ENCODE data around the gene HNRNPA0. TPM values are rescaled to one million over a fixed set of nuclear protein-coding genes. Genes with fewer than 3 reads are reported as not detected.

The HNRNPA0 gene
- total and polyA plus RNA-seq, 12 donors: 8.9 to 45.5 (median 18.0) TPM

GRCh38 chr5:137741718-137742117 lies 12.4 kb downstream of the HNRNPA0 start:
- Histone ChIP-seq H3K4me1 (replicated peaks in 1 of 2) (peaks cover 0 to 11% of the 10 kb centered on the region in 2 donors), H3K27ac (no peak overlapping the region)

GRCh38 chr5:137739737-137740136 lies 14.4 kb downstream of the HNRNPA0 start:
- peaks cover 0 to 30% of the 10 kb centered on the region in 2 donors for H3K4me1 ChIP-seq (replicated peaks in 1 of 2)
- no peaks in the 10 kb centered on the region for H3K27me3 ChIP-seq
- TF ChIP-seq, protein P1, sequence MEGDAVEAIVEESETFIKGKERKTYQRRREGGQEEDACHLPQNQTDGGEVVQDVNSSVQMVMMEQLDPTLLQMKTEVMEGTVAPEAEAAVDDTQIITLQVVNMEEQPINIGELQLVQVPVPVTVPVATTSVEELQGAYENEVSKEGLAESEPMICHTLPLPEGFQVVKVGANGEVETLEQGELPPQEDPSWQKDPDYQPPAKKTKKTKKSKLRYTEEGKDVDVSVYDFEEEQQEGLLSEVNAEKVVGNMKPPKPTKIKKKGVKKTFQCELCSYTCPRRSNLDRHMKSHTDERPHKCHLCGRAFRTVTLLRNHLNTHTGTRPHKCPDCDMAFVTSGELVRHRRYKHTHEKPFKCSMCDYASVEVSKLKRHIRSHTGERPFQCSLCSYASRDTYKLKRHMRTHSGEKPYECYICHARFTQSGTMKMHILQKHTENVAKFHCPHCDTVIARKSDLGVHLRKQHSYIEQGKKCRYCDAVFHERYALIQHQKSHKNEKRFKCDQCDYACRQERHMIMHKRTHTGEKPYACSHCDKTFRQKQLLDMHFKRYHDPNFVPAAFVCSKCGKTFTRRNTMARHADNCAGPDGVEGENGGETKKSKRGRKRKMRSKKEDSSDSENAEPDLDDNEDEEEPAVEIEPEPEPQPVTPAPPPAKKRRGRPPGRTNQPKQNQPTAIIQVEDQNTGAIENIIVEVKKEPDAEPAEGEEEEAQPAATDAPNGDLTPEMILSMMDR (IDR thresholded peaks at IDR 0.05): no peak
- no peak for TF ChIP-seq POLR2A (IDR thresholded peaks at IDR 0.05)
- H3K4me3 ChIP-seq: no peak overlapping the region
- no peaks in the 10 kb centered on the region for H3K36me3 ChIP-seq (replicated peaks in 1 of 2)
- intact Hi-C loops (cut with DNase I): loop anchor here (5.0 kb wide), 2 partner anchors 77 to 112 kb away; no protein-coding TSS in a partner anchor
- DNase-seq: no peak
- H3K27ac ChIP-seq: no peak overlapping the region
- 82 to 89% (median 86%) methylated on average over 4 of the region's 4 CpGs for WGBS, 4 donors
- H3K9me3 ChIP-seq (replicated peaks in 1 of 3): peaks cover 0 to 4% (median 0%) of the 10 kb centered on the region in 3 donors

More at GRCh38 chr5:137741718-137742117, 12.4 kb downstream of the HNRNPA0 start:
- peaks cover 0 to 4% (median 0%) of the 10 kb centered on the region in 3 donors for H3K9me3 ChIP-seq (replicated peaks in 1 of 3)
- H3K4me3 ChIP-seq: no peak overlapping the region
- no peak for DNase-seq
- TF ChIP-seq, protein P1 (IDR thresholded peaks at IDR 0.05): no peak
- TF ChIP-seq POLR2A (IDR thresholded peaks at IDR 0.05): no peak
- no peaks in the 10 kb centered on the region for H3K27me3 ChIP-seq
- intact Hi-C loops (cut with DNase I): loop anchor here (5.0 kb wide), 2 partner anchors 79 to 114 kb away; no protein-coding TSS in a partner anchor
- WGBS, 4 donors: 87 to 93% (median 92%) methylated on average over 8 of the region's 8 CpGs
- H3K36me3 ChIP-seq (replicated peaks in 1 of 2): no peaks in the 10 kb centered on the region

GRCh38 chr5:137738947-137739346 lies 15.2 kb downstream of the HNRNPA0 start:
- Histone ChIP-seq H3K4me1 (replicated peaks in 1 of 2) (peaks cover 0 to 36% of the 10 kb centered on the region in 2 donors), H3K4me3 (no peak overlapping the region), H3K9me3 (replicated peaks in 1 of 3) (peaks cover 0 to 4% (median 0%) of the 10 kb centered on the region in 3 donors), H3K27ac (no peak overlapping the region), H3K27me3 (no peaks in the 10 kb centered on the region), H3K36me3 (replicated peaks in 1 of 2) (no peaks in the 10 kb centered on the region)
- WGBS, 4 donors: 86 to 92% (median 88%) methylated on average over 3 of the region's 3 CpGs
- DNase-seq: no peak
- intact Hi-C loops (cut with DNase I): loop anchor here in 1 of 2 donors (5.0 kb wide), 1 partner anchor 77 kb away; no protein-coding TSS in a partner anchor
- TF ChIP-seq, protein P1 (IDR thresholded peaks at IDR 0.05): no peak

DNA sequence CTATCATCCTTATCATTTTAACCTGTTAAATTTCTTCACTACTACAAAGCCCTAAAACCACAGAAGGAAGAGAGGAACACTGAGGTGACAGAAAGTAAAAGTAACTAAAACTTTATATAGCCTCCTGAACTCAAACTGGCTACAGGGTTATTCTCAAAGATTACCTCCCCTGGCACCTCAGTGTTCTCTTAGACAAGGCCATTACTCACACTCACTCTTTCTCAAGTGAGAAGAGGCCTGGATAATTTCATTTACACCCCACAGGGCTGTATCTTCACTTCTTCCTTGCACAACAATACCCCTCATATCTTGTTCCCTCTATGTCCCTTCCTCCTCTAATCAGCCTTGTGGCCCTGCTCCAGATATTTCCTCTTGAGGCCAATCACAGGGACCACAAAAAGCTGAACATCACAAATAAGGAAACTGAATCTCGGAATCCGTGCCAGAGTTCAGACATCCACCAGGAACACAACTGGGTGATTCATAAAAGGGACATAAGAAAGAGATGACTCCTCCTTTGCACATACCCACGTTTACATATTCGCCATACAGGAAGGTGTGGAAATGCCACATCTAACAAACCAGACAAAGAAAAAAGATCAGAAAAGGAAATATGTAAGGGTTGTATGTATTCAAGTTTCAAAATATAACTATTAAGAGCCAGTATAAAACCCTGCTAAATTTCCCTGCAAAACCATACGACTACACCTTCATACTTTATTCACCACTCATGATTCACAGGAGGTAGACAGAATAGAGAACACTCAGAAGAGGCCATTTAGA lies 16.6 kb downstream of the HNRNPA0 start:
- DNase-seq: peak in 5 of 7 donors; percentile 33 to 57 (median 43)
- Histone ChIP-seq H3K9me3 (replicated peaks in 1 of 3) (peaks cover 0 to 4% (median 0%) of the 10 kb centered on the region in 3 donors), H3K4me1 (replicated peaks in 1 of 2) (peaks cover 0 to 50% of the 10 kb centered on the region in 2 donors), H3K27ac (peak overlapping the region in 1 of 5 donors; percentile 15), H3K36me3 (replicated peaks in 1 of 2) (no peaks in the 10 kb centered on the region), H3K27me3 (no peaks in the 10 kb centered on the region), H3K4me3 (no peak overlapping the region)
- intact Hi-C loops (cut with DNase I): loop anchor here in 1 of 2 donors (5.0 kb wide), 1 partner anchor 75 kb away; no protein-coding TSS in a partner anchor
- TF ChIP-seq, protein P1 (IDR thresholded peaks at IDR 0.05): no peak
- TF ChIP-seq POLR2A (IDR thresholded peaks at IDR 0.05): no peak
- 53 to 61% (median 59%) methylated on average over 5 of the region's 5 CpGs for whole genome bisulfite sequencing, 4 donors
